ENCODE data around the gene VASP.
A peak's percentile ranks its signal among the peaks of the same experiment; 100 is the strongest.

The VASP gene

GRCh38 chr19:45469132-45469944 is 37.9 kb upstream of the VASP start:
- peak; percentile 93 for DNase-seq (ENCODE audit: low read depth)
- TF ChIP-seq CTCF (IDR thresholded peaks at IDR 0.05; ENCODE audit: low read depth, low read length), result no peak
- peak; percentile 64; the same call in 1 of the 2 replicates for TF ChIP-seq MAX (IDR thresholded peaks at IDR 0.05; ENCODE audit: low read depth, low read length)
- TF ChIP-seq POLR2A (IDR thresholded peaks at IDR 0.05; ENCODE audit: extremely low read depth, insufficient read length), result peak; percentile 51
- peak overlapping the region; percentile 67 for H3K4me3 ChIP-seq (ENCODE audit: low read depth, low read length)

- no peak for TF ChIP-seq CTCF (IDR thresholded peaks at IDR 0.05; ENCODE audit: low read depth, low read length)
- no peak for TF ChIP-seq MYC (IDR thresholded peaks at IDR 0.05; ENCODE audit: low read depth, low read length)
- TF ChIP-seq MAX (IDR thresholded peaks at IDR 0.05; ENCODE audit: low read depth, low read length), result no peak
- no peak for TF ChIP-seq POLR2A (IDR thresholded peaks at IDR 0.05; ENCODE audit: extremely low read depth, insufficient read length)
- no peak for DNase-seq (ENCODE audit: low read depth)
Observed at GRCh38 chr19:45469945-45470761, 37.1 kb upstream of the VASP start.

GRCh38 chr19:45470762-45471081 is 36.6 kb upstream of the VASP start:
- no peak for TF ChIP-seq POLR2A (IDR thresholded peaks at IDR 0.05; ENCODE audit: extremely low read depth, insufficient read length)
- TF ChIP-seq CTCF (IDR thresholded peaks at IDR 0.05; ENCODE audit: low read depth, low read length), result no peak
- TF ChIP-seq MAX (IDR thresholded peaks at IDR 0.05; ENCODE audit: low read depth, low read length), result no peak
- TF ChIP-seq MYC (IDR thresholded peaks at IDR 0.05; ENCODE audit: low read depth, low read length), result no peak
- no peak for DNase-seq (ENCODE audit: low read depth)
- no peak overlapping the region for H3K4me3 ChIP-seq (ENCODE audit: low read depth, low read length)

More at GRCh38 chr19:45469945-45470761, 37.1 kb upstream of the VASP start:
- H3K4me3 ChIP-seq (ENCODE audit: low read depth, low read length), result no peak overlapping the region

- TF ChIP-seq MAX (IDR thresholded peaks at IDR 0.05; ENCODE audit: low read depth, low read length) (no peak), POLR2A (IDR thresholded peaks at IDR 0.05; ENCODE audit: extremely low read depth, insufficient read length) (no peak), CTCF (IDR thresholded peaks at IDR 0.05; ENCODE audit: low read depth, low read length) (no peak), MYC (IDR thresholded peaks at IDR 0.05; ENCODE audit: low read depth, low read length) (no peak)
- no peak for DNase-seq (ENCODE audit: low read depth)
- H3K4me3 ChIP-seq (ENCODE audit: low read depth, low read length), result no peak overlapping the region
Observed at GRCh38 chr19:45471111-45471930, 36.0 kb upstream of the VASP start.

GRCh38 chr19:45471931-45472562 is 35.2 kb upstream of the VASP start:
- DNase-seq (ENCODE audit: low read depth), result no peak
- H3K4me3 ChIP-seq (ENCODE audit: low read depth, low read length), result no peak overlapping the region
- TF ChIP-seq CTCF (IDR thresholded peaks at IDR 0.05; ENCODE audit: low read depth, low read length) (no peak), MYC (IDR thresholded peaks at IDR 0.05; ENCODE audit: low read depth, low read length) (no peak), POLR2A (IDR thresholded peaks at IDR 0.05; ENCODE audit: extremely low read depth, insufficient read length) (no peak), MAX (IDR thresholded peaks at IDR 0.05; ENCODE audit: low read depth, low read length) (no peak)
